Aorta (tissue), 5 donors: ENCODE results near the gene KRT6C. TPM values are rescaled to one million over a fixed set of nuclear protein-coding genes. Genes with fewer than 3 reads are reported as not detected.

Experiments
- ATAC-seq: fragments of 200-7000 bp; cut with Tn5 transposase; one replicate; pipeline ENCODE4 v1.9.1; 2022; ENCODE audit warnings: moderate library complexity; ENCODE audit not compliant: low FRiP score
- DNase-seq, 2 donors: peaks; one replicate each; pipeline ENCODE4 v3.0.0-alpha.2; 2020
- H3K27ac ChIP-seq, 2 donors: one replicate each; pipeline ENCODE4 v1.5.1; 2013; ENCODE audit warnings: low read length in 2 of 2, mild to moderate bottlenecking in 2 of 2, moderate library complexity in 2 of 2, control low read depth in 1 of 2, inconsistent platforms in 1 of 2, low read depth in 1 of 2
- H3K27me3 ChIP-seq, 2 donors: one replicate each; pipeline ENCODE4 v1.6.1; 2013; ENCODE audit warnings: control low read depth in 1 of 2, low read length in 1 of 2, mild to moderate bottlenecking in 1 of 2, moderate library complexity in 1 of 2; ENCODE audit not compliant: insufficient read depth in 2 of 2, control insufficient read depth in 1 of 2
- H3K36me3 ChIP-seq, 2 donors: one replicate each; pipeline ENCODE4 v1.6.1; 2013; ENCODE audit warnings: control low read depth in 1 of 2, low read length in 1 of 2, mild to moderate bottlenecking in 1 of 2; ENCODE audit not compliant: insufficient read depth in 2 of 2, control insufficient read depth in 1 of 2
- H3K4me1 ChIP-seq, 2 donors: one replicate each; pipeline ENCODE4 v1.6.1; 2013; ENCODE audit warnings: low read length in 2 of 2, control low read depth in 1 of 2, mild to moderate bottlenecking in 1 of 2, moderate library complexity in 1 of 2; ENCODE audit not compliant: insufficient read depth in 2 of 2, control insufficient read depth in 1 of 2
- H3K4me3 ChIP-seq, 2 donors: one replicate each; pipeline ENCODE4 v1.5.1; 2013; ENCODE audit warnings: low read length in 2 of 2, control low read depth in 1 of 2, mild to moderate bottlenecking in 1 of 2
- H3K9me3 ChIP-seq: one replicate; pipeline ENCODE4 v1.6.1; 2013; ENCODE audit warnings: mild to moderate bottlenecking, low read length; ENCODE audit not compliant: control insufficient read depth
- WGBS, 2 donors: extraction: QIAGEN DNeasy Blood & Tissue Kit; methylation state at CpG; one replicate each; pipeline ENCODE4 v1.1.7; 2013; 5-methylcytosine and 5-hydroxymethylcytosine counted together
- intact Hi-C, 2 donors: fragments of 100-400 bp; cut with DNase I; formaldehyde crosslinking; loops; one replicate each; pipeline versions ENCODE4 v1.14.2 to v1.15.0; 2022
- polyA plus RNA-seq, 2 donors: library from polyadenylated mRNA; stranded (reverse); fragments of 200-250 nt; gene quantifications; one replicate each; pipeline ENCODE4 v1.2.3, GENCODE V29; 2013
- total RNA-seq, 2 donors: library from RNA; stranded (reverse); fragmentation: NEBNext Ultra II Directional; extraction: Animal tissue kit (Norgen Biotek cat#: 25700); gene quantifications; one replicate each; pipeline ENCODE4 v1.2.1, GENCODE V29; 2021
- donor health status: healthy with polysubstance abuse.
- donor health status: Bipolar disorder and iron deficiency.
- donor health status: DM: no; HTN: no; CAD: no.
- donor health status: DM: no; HTN: no; CAD: no.
- donor health status: DM: yes; HTN: yes; CAD: no.

Gene KRT6C
- total and polyA plus RNA-seq, 4 donors, result 0.08 to 0.25 TPM; not detected in 2

GRCh38 chr12:52426034-52426433 lies 47.6 kb downstream of the KRT6C start:
- DNase-seq (no peak), ATAC-seq (no peak)
- intact Hi-C loops, result no loop called here
- H3K36me3 ChIP-seq, result no peaks in the 10 kb centered on the region
- no peak overlapping the region for H3K27ac ChIP-seq
- no peaks in the 10 kb centered on the region for H3K27me3 ChIP-seq
- no peaks in the 10 kb centered on the region for H3K4me1 ChIP-seq
- H3K4me3 ChIP-seq, result no peak overlapping the region
- no peaks in the 10 kb centered on the region for H3K9me3 ChIP-seq
- WGBS, 2 donors, result 83 to 87% methylated on average over 2 of the region's 2 CpGs

- Histone ChIP-seq H3K27ac (no peak overlapping the region), H3K27me3 (no peaks in the 10 kb centered on the region), H3K9me3 (no peaks in the 10 kb centered on the region), H3K4me3 (no peak overlapping the region), H3K4me1 (no peaks in the 10 kb centered on the region), H3K36me3 (no peaks in the 10 kb centered on the region)
- WGBS, 2 donors, result 94 to 98% methylated on average over 5 of the region's 5 CpGs
- ATAC-seq, result no peak
- intact Hi-C loops, result no loop called here
- DNase-seq, result no peak
Measured at GRCh38 chr12:52425466-52425865, 48.1 kb downstream of the KRT6C start.

- no peak overlapping the region for H3K27ac ChIP-seq
- no peaks in the 10 kb centered on the region for H3K27me3 ChIP-seq
- no peak for DNase-seq
Measured at GRCh38 chr12:52423661-52424500, 49.7 kb downstream of the KRT6C start.

GRCh38 chr12:52423035-52423434 lies 50.6 kb downstream of the KRT6C start:
- DNase-seq, result no peak
- WGBS, 2 donors, result 82 to 94% methylated on average over 6 of the region's 6 CpGs
- ATAC-seq, result no peak
- Histone ChIP-seq H3K27me3 (no peaks in the 10 kb centered on the region), H3K4me3 (no peak overlapping the region), H3K9me3 (no peaks in the 10 kb centered on the region), H3K4me1 (no peaks in the 10 kb centered on the region), H3K36me3 (no peaks in the 10 kb centered on the region), H3K27ac (no peak overlapping the region)
- intact Hi-C loops, result no loop called here

More at GRCh38 chr12:52423661-52424500, 49.7 kb downstream of the KRT6C start:
- Histone ChIP-seq H3K9me3 (no peaks in the 10 kb centered on the region), H3K36me3 (no peaks in the 10 kb centered on the region), H3K4me1 (no peaks in the 10 kb centered on the region), H3K4me3 (no peak overlapping the region)
- peak; percentile 61 for ATAC-seq
- WGBS, 2 donors, result 12 to 18% methylated on average over 11 of the region's 11 CpGs
- intact Hi-C loops, result no loop called here

- intact Hi-C loops, result no loop called here
- Histone ChIP-seq H3K9me3 (no peaks in the 10 kb centered on the region), H3K27ac (no peak overlapping the region), H3K4me1 (no peaks in the 10 kb centered on the region), H3K4me3 (no peak overlapping the region), H3K27me3 (no peaks in the 10 kb centered on the region), H3K36me3 (no peaks in the 10 kb centered on the region)
- WGBS, 2 donors, result 89 to 100% methylated on average over 1 of the region's 1 CpG
- DNase-seq (no peak), ATAC-seq (no peak)
Measured at GRCh38 chr12:52419656-52420055, 53.9 kb downstream of the KRT6C start.

GRCh38 chr12:52418576-52419110 lies 55.0 kb downstream of the KRT6C start:
- no peaks in the 10 kb centered on the region for H3K27me3 ChIP-seq

More at GRCh38 chr12:52418576-52419110, 55.0 kb downstream of the KRT6C start:
- 89 to 92% methylated on average over 4 of the region's 4 CpGs for WGBS, 2 donors
- no peak for DNase-seq
- no peak overlapping the region for H3K27ac ChIP-seq
- ATAC-seq, result no peak
- no peak overlapping the region for H3K4me3 ChIP-seq
- H3K36me3 ChIP-seq, result no peaks in the 10 kb centered on the region
- H3K4me1 ChIP-seq, result no peaks in the 10 kb centered on the region
- no peaks in the 10 kb centered on the region for H3K9me3 ChIP-seq
- intact Hi-C loops, result no loop called here

Other genes with a start within 250 kb of the KRT6C start
- gene KRT7, start 240.6 kb downstream of the KRT6C start, total RNA-seq, result 10 to 100 TPM in 1 of 2 donors, 1 to 10 TPM in 1; 8.7 to 17.3 TPM
- 100 to 1,000 TPM in 1 of 2 donors, 10 to 100 TPM in 1; 82.6 to 110 TPM for gene KRT7, start 240.6 kb downstream of the KRT6C start, polyA plus RNA-seq
- gene KRT86, start 199.2 kb downstream of the KRT6C start, total RNA-seq, result under 1 TPM; 0.39 to 0.45 TPM
- 1 to 10 TPM; 2.1 to 3.2 TPM for gene KRT86, start 199.2 kb downstream of the KRT6C start, polyA plus RNA-seq
- under 1 TPM in 1 of 2 donors, not detected in 1; 0.45 TPM for gene KRT81, start 182.3 kb downstream of the KRT6C start, total RNA-seq
- gene KRT81, start 182.3 kb downstream of the KRT6C start, polyA plus RNA-seq, result 1 to 10 TPM in 1 of 2 donors, not detected in 1; 2.9 TPM
- gene KRT83, start 152.4 kb downstream of the KRT6C start, total RNA-seq, result not detected
- gene KRT83, start 152.4 kb downstream of the KRT6C start, polyA plus RNA-seq, result not detected
- not detected for gene KRT85, start 106.3 kb downstream of the KRT6C start, total RNA-seq
- gene KRT85, start 106.3 kb downstream of the KRT6C start, polyA plus RNA-seq, result not detected
- gene KRT84, start 88.2 kb downstream of the KRT6C start, total RNA-seq, result not detected
- not detected for gene KRT84, start 88.2 kb downstream of the KRT6C start, polyA plus RNA-seq
- not detected for gene KRT82, start 67.5 kb downstream of the KRT6C start, total RNA-seq
- not detected for gene KRT82, start 67.5 kb downstream of the KRT6C start, polyA plus RNA-seq
- not detected for gene KRT75, start 39.4 kb downstream of the KRT6C start, total RNA-seq
- not detected for gene KRT75, start 39.4 kb downstream of the KRT6C start, polyA plus RNA-seq
- not detected for gene KRT6B, start 21.7 kb downstream of the KRT6C start, total RNA-seq
- under 1 TPM in 1 of 2 donors, not detected in 1; 0.18 TPM for gene KRT6B, start 21.7 kb downstream of the KRT6C start, polyA plus RNA-seq
- gene KRT6A, start 19.5 kb upstream of the KRT6C start, total RNA-seq, result not detected
- 1 to 10 TPM in 1 of 2 donors, under 1 TPM in 1; 0.38 to 1.8 TPM for gene KRT6A, start 19.5 kb upstream of the KRT6C start, polyA plus RNA-seq
- under 1 TPM in 1 of 2 donors, not detected in 1; 0.87 TPM for gene KRT5, start 46.6 kb upstream of the KRT6C start, total RNA-seq
- gene KRT5, start 46.6 kb upstream of the KRT6C start, polyA plus RNA-seq, result 1 to 10 TPM; 1.4 to 2.4 TPM
- not detected for gene KRT71, start 79.3 kb upstream of the KRT6C start, total RNA-seq
- gene KRT71, start 79.3 kb upstream of the KRT6C start, polyA plus RNA-seq, result not detected
- not detected for gene KRT74, start 100.0 kb upstream of the KRT6C start, total RNA-seq
- gene KRT74, start 100.0 kb upstream of the KRT6C start, polyA plus RNA-seq, result not detected
- gene KRT72, start 127.7 kb upstream of the KRT6C start, total RNA-seq, result not detected
- gene KRT72, start 127.7 kb upstream of the KRT6C start, polyA plus RNA-seq, result 1 to 10 TPM in 1 of 2 donors, not detected in 1; 1.6 TPM
- not detected for gene KRT73, start 144.8 kb upstream of the KRT6C start, total RNA-seq
- not detected for gene KRT73, start 144.8 kb upstream of the KRT6C start, polyA plus RNA-seq
- not detected for gene KRT2, start 178.4 kb upstream of the KRT6C start, total RNA-seq
- gene KRT2, start 178.4 kb upstream of the KRT6C start, polyA plus RNA-seq, result under 1 TPM; 0.05 to 0.50 TPM
- under 1 TPM in 1 of 2 donors, not detected in 1; 0.51 TPM for gene KRT1, start 206.6 kb upstream of the KRT6C start, total RNA-seq
- not detected for gene KRT1, start 206.6 kb upstream of the KRT6C start, polyA plus RNA-seq
- not detected for gene KRT77, start 229.7 kb upstream of the KRT6C start, total RNA-seq
- not detected for gene KRT77, start 229.7 kb upstream of the KRT6C start, polyA plus RNA-seq